HG03342 (cell line): ENCODE measurements around the gene ATP23.

ENCODE experiments used
- ATAC-seq: cut with Tn5 transposase; IDR thresholded peaks from one replicate; pipeline ENCODE4 v1.9.1; 2021; ENCODE audit warnings: mild to moderate bottlenecking, moderate library complexity; ENCODE audit not compliant: unreplicated experiment

The ATP23 gene

GRCh38 chr12:57907281-57907680 lies 34.1 kb upstream of the ATP23 start:
- no peak for ATAC-seq

- no peak for ATAC-seq
Observed at GRCh38 chr12:57908511-57908910, 32.9 kb upstream of the ATP23 start.

- no peak for ATAC-seq
Observed at GRCh38 chr12:57909056-57909455, 32.3 kb upstream of the ATP23 start.

- no peak for ATAC-seq
Observed at GRCh38 chr12:57909611-57910010, 31.8 kb upstream of the ATP23 start.

GRCh38 chr12:57918147-57918546 lies 23.2 kb upstream of the ATP23 start:
- no peak for ATAC-seq

- no peak for ATAC-seq
Observed at GRCh38 chr12:57927086-57927485, 14.3 kb upstream of the ATP23 start.

GRCh38 chr12:57929092-57929830 lies 12.1 kb upstream of the ATP23 start:
- no peak for ATAC-seq

GRCh38 chr12:57934819-57935218 lies 6.5 kb upstream of the ATP23 start:
- no peak for ATAC-seq

- no peak for ATAC-seq
Observed at GRCh38 chr12:57935331-57935730, 6.0 kb upstream of the ATP23 start.

- ATAC-seq: peak; percentile 99
Observed at GRCh38 chr12:57935839-57936512, 5.4 kb upstream of the ATP23 start.

- no peak for ATAC-seq
Observed at GRCh38 chr12:57936513-57936883, 4.9 kb upstream of the ATP23 start.

GRCh38 chr12:57939291-57939690 lies 2.1 kb upstream of the ATP23 start:
- no peak for ATAC-seq

GRCh38 chr12:57940052-57940914 lies 1.1 kb upstream of the ATP23 start:
- ATAC-seq: no peak

GRCh38 chr12:57940915-57941164 lies 527 bp upstream of the ATP23 start:
- no peak for ATAC-seq

- ATAC-seq: no peak
Observed at GRCh38 chr12:57943438-57944080, 2.2 kb downstream of the ATP23 start.

GRCh38 chr12:57944313-57945023 lies 3.1 kb downstream of the ATP23 start:
- no peak for ATAC-seq

- no peak for ATAC-seq
Observed at GRCh38 chr12:57952766-57953165, 11.4 kb downstream of the ATP23 start.

GRCh38 chr12:57954768-57955167 lies 13.4 kb downstream of the ATP23 start:
- no peak for ATAC-seq

- ATAC-seq: no peak
Observed at GRCh38 chr12:57958061-57958657, 16.8 kb downstream of the ATP23 start.

GRCh38 chr12:57964421-57964820 lies 23.1 kb downstream of the ATP23 start:
- no peak for ATAC-seq
